Progenitor cell of endocrine pancreas (in vitro differentiated cells): Measurements from ENCODE around the gene CHID1. TPM values are rescaled to one million over a fixed set of nuclear protein-coding genes. Genes with fewer than 3 reads are reported as not detected.

Experiments
- DNase-seq: peaks from one replicate; pipeline ENCODE4 v3.0.0; 2021; ENCODE audit warnings: low spot score; ENCODE audit not compliant: unreplicated experiment
- H3K27ac Mint-ChIP-seq: 2 replicates; pipeline ENCODE4 v1.8.0; 2021; ENCODE audit warnings: mild to moderate bottlenecking, moderate library complexity, mixed read lengths
- H3K27me3 Mint-ChIP-seq: 2 replicates; pipeline ENCODE4 v1.8.0; 2021; ENCODE audit warnings: mixed read lengths
- H3K36me3 Mint-ChIP-seq: 2 replicates; pipeline ENCODE4 v1.8.0; 2022; ENCODE audit warnings: mixed read lengths; ENCODE audit not compliant: insufficient read depth
- H3K4me1 Mint-ChIP-seq: 2 replicates; pipeline ENCODE4 v1.8.0; 2021; ENCODE audit warnings: low read depth, mixed read lengths
- H3K4me3 Mint-ChIP-seq: 2 replicates; pipeline ENCODE4 v1.8.0; 2021; ENCODE audit warnings: low read depth, mild to moderate bottlenecking, moderate library complexity, mixed read lengths
- H3K9me3 Mint-ChIP-seq: 2 replicates; pipeline ENCODE4 v1.8.0; 2021; ENCODE audit warnings: low read depth, mixed read lengths
- total RNA-seq: library from RNA; stranded (reverse); gene quantifications from 2 replicates; pipeline ENCODE4 v1.2.1, GENCODE V29; 2021
- TF ChIP-seq, protein P1 (sequence below): fragments of 200-600 bp; sonication (generic); IDR thresholded peaks from one replicate; pipeline ENCODE4 v1.5.0; 2021; ENCODE audit warnings: antibody characterized with exemption, mild to moderate bottlenecking; ENCODE audit not compliant: unreplicated experiment

The CHID1 gene
- total RNA-seq, 1 donor from 2014 or later: 87.0 TPM

GRCh38 chr11:897253-898142 is 13.1 kb downstream of the CHID1 start:
- H3K4me1 Mint-ChIP-seq: no peaks in the 10 kb centered on the region
- H3K36me3 Mint-ChIP-seq: peaks cover 8% of the 10 kb centered on the region
- no peaks in the 10 kb centered on the region for H3K9me3 Mint-ChIP-seq
- no peak overlapping the region for H3K4me3 Mint-ChIP-seq
- TF ChIP-seq, protein P1, sequence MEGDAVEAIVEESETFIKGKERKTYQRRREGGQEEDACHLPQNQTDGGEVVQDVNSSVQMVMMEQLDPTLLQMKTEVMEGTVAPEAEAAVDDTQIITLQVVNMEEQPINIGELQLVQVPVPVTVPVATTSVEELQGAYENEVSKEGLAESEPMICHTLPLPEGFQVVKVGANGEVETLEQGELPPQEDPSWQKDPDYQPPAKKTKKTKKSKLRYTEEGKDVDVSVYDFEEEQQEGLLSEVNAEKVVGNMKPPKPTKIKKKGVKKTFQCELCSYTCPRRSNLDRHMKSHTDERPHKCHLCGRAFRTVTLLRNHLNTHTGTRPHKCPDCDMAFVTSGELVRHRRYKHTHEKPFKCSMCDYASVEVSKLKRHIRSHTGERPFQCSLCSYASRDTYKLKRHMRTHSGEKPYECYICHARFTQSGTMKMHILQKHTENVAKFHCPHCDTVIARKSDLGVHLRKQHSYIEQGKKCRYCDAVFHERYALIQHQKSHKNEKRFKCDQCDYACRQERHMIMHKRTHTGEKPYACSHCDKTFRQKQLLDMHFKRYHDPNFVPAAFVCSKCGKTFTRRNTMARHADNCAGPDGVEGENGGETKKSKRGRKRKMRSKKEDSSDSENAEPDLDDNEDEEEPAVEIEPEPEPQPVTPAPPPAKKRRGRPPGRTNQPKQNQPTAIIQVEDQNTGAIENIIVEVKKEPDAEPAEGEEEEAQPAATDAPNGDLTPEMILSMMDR: no peak
- no peaks in the 10 kb centered on the region for H3K27me3 Mint-ChIP-seq
- no peak for DNase-seq
- H3K27ac Mint-ChIP-seq: no peak overlapping the region

- Mint-ChIP-seq H3K36me3 (peaks cover 2% of the 10 kb centered on the region), H3K9me3 (no peaks in the 10 kb centered on the region), H3K27me3 (no peaks in the 10 kb centered on the region), H3K4me3 (no peak overlapping the region), H3K27ac (no peak overlapping the region), H3K4me1 (no peaks in the 10 kb centered on the region)
- TF ChIP-seq, protein P1: no peak
- no peak for DNase-seq
These were observed 15.1 kb downstream of the CHID1 start for GRCh38 chr11:895331-896110.

DNA sequence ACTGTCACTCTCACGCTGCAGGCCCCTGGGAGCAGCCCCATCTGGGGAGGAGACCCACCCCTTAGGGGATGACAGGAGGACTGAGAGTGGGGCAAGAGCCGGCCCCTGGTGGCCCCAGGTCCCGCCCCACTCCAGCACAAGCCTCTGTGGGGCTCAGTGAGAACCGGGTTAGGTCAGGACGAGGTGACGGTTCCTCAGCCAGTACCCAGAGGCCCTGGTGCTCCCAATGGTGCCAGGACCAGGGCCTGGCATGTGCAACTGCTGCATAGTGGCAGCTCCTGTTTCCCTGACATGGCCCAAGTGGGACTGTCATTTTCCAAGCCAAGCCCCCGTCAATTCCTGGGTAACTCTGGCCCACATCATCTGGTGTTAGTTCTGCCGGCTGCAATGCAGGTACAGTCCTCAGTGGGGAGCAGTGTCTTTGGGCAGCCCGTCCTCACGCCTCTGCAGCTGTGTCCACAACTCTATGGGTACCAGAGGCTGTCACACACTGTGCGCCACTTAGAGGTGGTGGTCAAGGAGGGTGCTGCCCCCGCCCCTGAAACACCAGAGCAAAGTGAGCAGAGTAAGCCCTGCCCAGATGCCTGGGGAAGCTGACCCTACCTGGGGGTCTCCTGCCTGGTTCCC is 15.9 kb downstream of the CHID1 start:
- H3K4me1 Mint-ChIP-seq: no peaks in the 10 kb centered on the region
- H3K9me3 Mint-ChIP-seq: no peaks in the 10 kb centered on the region
- DNase-seq: no peak

DNA sequence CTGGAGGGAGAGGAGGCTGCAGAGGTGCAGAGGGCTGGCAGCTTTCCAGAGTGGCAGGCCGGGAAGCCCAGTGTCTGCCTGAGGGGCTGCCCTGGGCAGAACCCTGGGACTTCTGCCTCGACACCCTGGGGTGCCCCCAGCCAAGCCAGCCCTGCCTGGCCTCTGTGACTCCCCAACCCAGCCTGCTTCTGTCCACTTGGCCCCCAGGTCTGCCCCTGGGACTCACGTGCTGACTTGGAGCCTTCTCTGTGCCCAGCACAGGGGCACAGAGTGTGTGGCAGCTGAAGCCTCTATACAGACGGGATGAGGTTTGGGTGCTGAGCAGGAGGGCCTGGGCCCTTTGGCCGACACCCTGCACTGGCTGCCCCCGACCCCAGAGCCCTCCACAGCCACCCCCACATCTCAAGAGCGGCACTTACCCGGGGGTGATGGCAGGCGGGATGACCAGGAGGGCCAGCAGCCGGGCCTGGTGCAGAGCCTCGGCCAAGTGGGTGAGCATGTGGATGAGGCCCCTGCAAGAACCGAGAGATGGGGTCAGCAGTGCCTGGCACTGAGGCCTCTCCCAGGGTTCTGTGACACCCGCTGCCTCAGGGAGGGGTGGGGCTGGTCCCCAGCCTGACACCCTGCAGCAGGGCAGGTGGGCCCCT is 17.5 kb downstream of the CHID1 start:
- Mint-ChIP-seq H3K27me3 (no peaks in the 10 kb centered on the region), H3K4me3 (no peak overlapping the region), H3K9me3 (no peaks in the 10 kb centered on the region), H3K36me3 (no peaks in the 10 kb centered on the region), H3K27ac (no peak overlapping the region), H3K4me1 (no peaks in the 10 kb centered on the region)
- TF ChIP-seq, protein P1: no peak
- no peak for DNase-seq

More for the DNA sequence above, 15.9 kb downstream of the CHID1 start:
- Mint-ChIP-seq H3K4me3 (no peak overlapping the region), H3K36me3 (no peaks in the 10 kb centered on the region), H3K27ac (no peak overlapping the region), H3K27me3 (no peaks in the 10 kb centered on the region)
- TF ChIP-seq, protein P1: no peak
